T-helper 9 cell (primary cell): ENCODE data around the gene TYSND1.
"Not testable (repeated sequence)": the region's sequence is repeated elsewhere in the genome, so short reads cannot be mapped to it uniquely, and the experiment has no call there.

Source experiments
- DNase-seq: peaks from one replicate; pipeline ENCODE4 v3.0.0-alpha.2; 2020

The TYSND1 gene

GRCh38 chr10:70106958-70107791, 39.3 kb downstream of the TYSND1 start:
- DNase-seq: no peak

- DNase-seq: no peak
Observed at GRCh38 chr10:70101668-70102067, 44.8 kb downstream of the TYSND1 start.

- not testable (repeated sequence) for DNase-seq
Observed at GRCh38 chr10:70101068-70101562, 45.4 kb downstream of the TYSND1 start.

- DNase-seq: no peak
Observed at GRCh38 chr10:70098271-70098670, 48.2 kb downstream of the TYSND1 start.

- no peak for DNase-seq
Observed at GRCh38 chr10:70097459-70097858, 49.0 kb downstream of the TYSND1 start.

GRCh38 chr10:70096705-70097420, 49.6 kb downstream of the TYSND1 start:
- no peak for DNase-seq

GRCh38 chr10:70096016-70096704, 50.3 kb downstream of the TYSND1 start:
- DNase-seq: no peak

- no peak for DNase-seq
Observed at GRCh38 chr10:70094250-70094649, 52.2 kb downstream of the TYSND1 start.

- no peak for DNase-seq
Observed at GRCh38 chr10:70093335-70093944, 53.1 kb downstream of the TYSND1 start.

GRCh38 chr10:70092389-70092718, 54.1 kb downstream of the TYSND1 start:
- no peak for DNase-seq

GRCh38 chr10:70090951-70091350, 55.5 kb downstream of the TYSND1 start:
- DNase-seq: no peak

- no peak for DNase-seq
Observed at GRCh38 chr10:70090013-70090412, 56.5 kb downstream of the TYSND1 start.

GRCh38 chr10:70088308-70088698, 58.2 kb downstream of the TYSND1 start:
- no peak for DNase-seq
